Erythroblast (primary cell): ENCODE results near the gene SCAP.

Source experiments
- DNase-seq, 2 experiments: peaks; one replicate each; lab custom pipeline; 2025; lab: John Stamatoyannopoulos, UW
- GATA1 ChIP-seq: IDR thresholded peaks from 2 replicates; pipeline ENCODE4 v1.6.1; 2011; ENCODE audit warnings: low read depth, mild to moderate bottlenecking, control low read depth, low read length, moderate library complexity
- POLR2A ChIP-seq: IDR thresholded peaks from 2 replicates; pipeline ENCODE4 v1.6.1; 2011; ENCODE audit warnings: mild to moderate bottlenecking, low read length

Gene SCAP

GRCh38 chr3:47394881-47395280 is 80.9 kb downstream of the SCAP start:
- DNase-seq = no peak
- TF ChIP-seq POLR2A = no peak

DNA sequence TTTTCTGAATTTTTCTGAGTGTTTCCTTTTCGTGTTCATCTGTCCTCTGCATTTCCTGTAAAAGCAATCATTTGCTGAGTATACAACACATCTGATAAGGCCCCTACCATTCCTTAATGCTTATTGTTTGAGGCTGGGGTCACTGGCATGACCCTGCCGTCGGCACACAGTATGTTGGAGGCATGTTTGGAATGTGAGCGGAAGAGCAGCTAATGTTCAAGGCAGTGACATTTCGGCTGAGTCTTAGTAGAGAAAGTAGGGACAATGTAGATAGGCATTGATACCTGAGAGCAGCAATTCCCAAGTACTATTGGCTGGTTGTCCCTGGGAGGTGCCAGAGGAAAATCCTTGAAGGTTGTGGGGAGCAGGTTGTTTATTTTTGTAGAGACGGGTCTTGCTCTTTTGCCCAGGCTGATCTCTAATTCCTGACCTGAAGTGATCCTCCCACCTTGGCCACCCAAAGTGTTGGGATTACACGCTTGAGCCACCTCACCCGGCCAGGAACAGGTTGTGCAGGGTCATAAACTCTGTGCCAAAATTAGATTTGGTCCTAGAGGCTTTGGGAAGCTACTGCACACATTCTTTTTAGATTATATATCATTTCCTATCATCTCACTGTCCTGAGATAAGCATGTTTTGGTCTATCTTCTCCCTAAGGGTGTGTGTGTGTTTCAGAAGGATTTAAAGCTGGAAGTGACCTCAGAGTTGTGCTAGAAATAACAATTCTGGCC is 81.4 kb downstream of the SCAP start:
- TF ChIP-seq GATA1 (no peak), POLR2A (no peak)
- DNase-seq = peak in 1 of 2 experiments; percentile 52

- DNase-seq = no peak
- TF ChIP-seq POLR2A (no peak), GATA1 (no peak)
Observed at GRCh38 chr3:47392933-47393332, 82.8 kb downstream of the SCAP start.

GRCh38 chr3:47385796-47386195 is 89.9 kb downstream of the SCAP start:
- no peak for TF ChIP-seq GATA1
- TF ChIP-seq POLR2A = no peak
- no peak for DNase-seq

GRCh38 chr3:47385007-47385406 is 90.7 kb downstream of the SCAP start:
- no peak for DNase-seq
- TF ChIP-seq POLR2A (no peak), GATA1 (no peak)

DNA sequence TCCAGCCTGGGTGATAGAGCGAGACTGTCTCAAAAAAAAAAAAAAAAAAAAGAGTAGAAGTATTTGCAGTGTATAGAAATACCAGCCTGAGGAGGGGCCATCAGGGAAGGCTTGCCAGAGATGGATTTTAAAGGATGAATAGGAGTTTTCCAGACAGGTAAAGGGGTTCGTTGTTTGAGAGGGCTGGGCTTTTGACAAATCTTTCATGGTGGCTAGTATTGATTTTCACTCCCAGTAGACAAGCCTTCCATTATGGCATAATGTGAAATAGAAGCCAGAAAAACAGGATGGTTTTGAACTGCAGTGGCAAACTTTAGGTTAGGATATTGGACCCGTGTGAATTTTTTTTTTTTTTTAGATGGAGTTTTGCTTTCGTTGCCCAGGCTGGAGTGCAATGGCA is 91.3 kb downstream of the SCAP start:
- TF ChIP-seq GATA1 (no peak), POLR2A (no peak)
- DNase-seq = no peak

DNA sequence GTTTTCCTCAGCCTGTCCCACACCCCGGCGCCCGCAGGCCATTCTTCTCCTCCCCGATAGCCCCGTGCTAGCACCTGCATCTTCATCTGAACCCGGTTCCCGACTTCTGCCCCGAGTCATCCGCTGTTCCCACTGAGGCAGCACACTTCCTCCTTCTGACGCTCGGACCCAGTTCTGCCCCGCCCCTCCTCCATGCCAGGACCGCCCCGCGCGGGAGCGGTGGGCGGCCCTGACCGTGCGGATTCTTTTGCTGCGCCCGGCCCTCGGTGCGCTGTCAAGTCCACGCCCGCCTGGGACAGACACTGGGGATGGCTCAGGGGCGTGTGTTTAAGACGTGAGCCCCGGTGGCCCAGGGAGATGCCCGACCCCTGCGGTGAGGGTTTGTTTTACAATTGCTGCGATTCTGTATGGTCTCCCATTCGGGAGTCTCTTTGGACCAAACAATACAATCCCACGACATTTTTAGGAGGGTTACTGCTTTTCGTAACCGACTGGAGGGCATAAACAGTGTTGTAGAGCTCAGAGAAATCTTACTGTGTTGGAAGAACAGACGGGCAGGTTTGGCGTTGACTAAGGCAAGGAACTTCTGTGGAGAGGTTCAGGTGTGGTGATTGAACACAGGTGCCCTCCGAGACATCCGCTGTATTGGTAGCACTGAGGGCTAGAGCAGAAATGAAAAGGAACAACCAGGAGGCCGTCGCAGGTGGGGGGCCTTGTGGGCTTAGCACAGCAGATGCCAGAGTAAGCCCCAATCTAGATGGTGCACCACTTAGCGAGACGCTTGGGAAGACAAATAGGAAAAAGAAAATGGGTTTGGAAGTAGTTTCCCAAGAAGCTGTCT is 94.2 kb downstream of the SCAP start:
- DNase-seq = peak; percentile 91

DNA sequence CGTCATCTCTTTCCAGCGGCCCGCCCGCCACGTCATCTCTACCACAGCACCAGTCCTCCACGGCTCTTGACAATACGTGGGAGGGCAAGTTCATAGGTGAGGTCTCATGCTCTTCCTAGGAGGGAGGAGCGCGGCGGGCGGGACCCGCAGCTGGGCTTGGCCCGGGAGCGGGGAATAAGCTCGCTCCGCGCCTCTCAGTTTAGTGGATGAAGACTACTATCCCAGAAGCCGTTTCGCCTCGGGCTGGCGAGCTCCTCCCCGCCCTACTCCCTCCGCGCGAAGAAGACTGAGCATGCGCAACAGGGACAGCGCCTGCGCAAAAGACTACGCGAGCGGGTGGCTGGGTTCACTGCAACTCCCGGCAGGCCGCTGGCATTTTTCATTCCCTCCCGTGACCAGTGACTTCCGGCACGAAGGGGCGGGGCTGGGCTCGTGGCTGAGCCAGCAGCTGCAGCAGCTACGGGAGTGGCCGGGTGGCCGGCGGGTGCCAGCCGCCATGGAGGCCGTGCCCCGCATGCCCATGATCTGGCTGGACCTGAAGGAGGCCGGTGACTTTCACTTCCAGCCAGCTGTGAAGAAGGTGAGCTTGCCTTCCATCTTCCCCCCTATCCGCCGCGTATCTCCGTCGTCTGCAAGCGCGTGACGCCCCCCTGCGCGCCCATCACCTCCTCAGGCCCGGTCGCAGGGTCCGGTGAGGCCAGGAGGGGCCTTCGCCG is 95.0 kb downstream of the SCAP start, which contains the start of gene PTPN23:
Gene PTPN23 (plus strand): TSS at position 421 of the 716 bp plus-strand sequence. CDS start 76 bp downstream, at position 497.
- TF ChIP-seq GATA1 (no peak), POLR2A (peak; percentile 96)
- DNase-seq = peak; percentile 99

More for the DNA sequence above, 94.2 kb downstream of the SCAP start:
- TF ChIP-seq GATA1 (no peak), POLR2A (no peak)

- DNase-seq = no peak
- TF ChIP-seq POLR2A (no peak), GATA1 (no peak)
Observed at GRCh38 chr3:47380026-47380600, 95.6 kb downstream of the SCAP start.

DNA sequence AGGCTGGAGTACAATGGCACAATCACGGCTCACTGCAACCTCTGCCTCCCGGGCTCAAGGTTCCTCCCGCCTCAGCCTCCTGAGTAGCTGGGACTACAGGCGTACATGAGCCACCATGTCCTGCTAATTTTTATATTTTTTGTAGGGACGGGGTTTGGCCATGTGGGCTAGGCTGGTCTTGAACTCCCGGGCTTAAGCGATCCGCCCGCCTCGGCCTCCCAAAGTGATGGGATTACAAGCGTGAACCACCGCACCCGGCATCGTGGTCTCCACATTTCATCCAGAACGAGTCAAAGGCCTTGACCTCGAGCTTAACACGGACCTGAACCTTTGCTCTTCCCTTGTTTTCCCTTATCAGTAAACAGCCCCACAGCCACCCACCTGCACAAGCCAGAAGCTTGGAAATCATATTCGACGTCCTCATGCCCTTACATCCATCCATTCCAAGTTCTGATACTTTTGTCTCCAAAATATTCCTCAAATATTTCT is 96.3 kb downstream of the SCAP start:
- DNase-seq = no peak
- TF ChIP-seq POLR2A (no peak), GATA1 (no peak)

DNA sequence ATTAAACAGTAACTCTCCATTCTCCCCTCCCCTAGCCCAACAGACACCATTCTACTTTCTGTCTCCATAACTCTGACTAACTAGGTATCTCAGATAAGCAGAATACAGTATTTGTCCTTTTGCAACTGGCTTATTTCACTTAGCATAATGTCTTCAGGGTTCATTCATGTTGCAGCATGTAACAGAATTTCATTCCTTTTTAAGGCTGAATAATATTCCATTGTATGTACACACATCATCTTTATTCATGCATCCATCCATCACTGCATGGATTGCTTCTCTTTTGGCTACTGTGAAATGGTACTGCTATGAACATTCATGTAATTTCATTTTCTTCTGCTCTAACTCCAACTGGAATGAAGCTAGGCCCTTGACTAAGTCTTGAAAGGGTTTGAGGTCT is 96.9 kb downstream of the SCAP start:
- TF ChIP-seq POLR2A = no peak
- no peak for TF ChIP-seq GATA1

DNA sequence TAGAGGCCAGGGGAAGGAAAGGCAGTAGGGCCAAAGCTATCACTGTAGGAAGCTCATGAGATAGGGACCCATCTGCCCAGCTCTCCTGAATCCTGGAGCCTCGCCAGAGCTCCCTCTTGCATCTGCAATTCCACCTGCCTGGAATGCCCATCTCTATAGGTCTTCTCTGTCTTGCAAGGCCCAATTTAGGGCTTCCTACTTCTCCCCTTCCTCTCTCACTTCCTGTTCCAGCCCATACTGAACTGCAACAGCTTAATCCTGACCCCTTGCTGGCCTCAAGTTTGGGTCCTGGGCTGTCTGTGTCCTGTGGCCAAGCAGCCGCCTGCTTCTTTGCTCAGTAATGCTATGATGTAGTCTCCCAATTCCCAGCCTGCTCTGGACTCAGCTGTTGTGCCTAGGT is 98.6 kb downstream of the SCAP start:
- no peak for TF ChIP-seq GATA1
- no peak for TF ChIP-seq POLR2A
- DNase-seq = no peak

More for the DNA sequence above, 96.9 kb downstream of the SCAP start:
- DNase-seq = no peak

DNA sequence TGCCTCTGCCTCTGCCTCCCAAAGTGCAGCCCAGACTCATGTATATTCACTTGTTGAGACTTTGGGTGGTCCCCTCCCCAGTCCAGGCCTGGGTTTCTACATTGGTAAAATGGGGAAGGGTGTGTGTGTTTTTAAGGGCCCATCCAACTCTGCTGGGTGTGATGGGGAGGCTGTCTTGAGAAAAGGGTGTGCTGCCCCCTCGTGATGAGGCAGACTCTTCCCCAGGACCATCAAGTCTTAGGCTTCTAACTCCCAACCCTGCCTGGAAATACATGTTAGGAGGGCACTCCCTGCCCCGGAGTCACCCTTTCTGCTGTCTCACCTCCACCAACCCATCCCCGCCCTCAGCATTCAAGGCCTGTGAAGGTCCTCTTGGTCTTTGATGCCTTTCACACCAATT is 99.3 kb downstream of the SCAP start:
- no peak for TF ChIP-seq GATA1
- no peak for TF ChIP-seq POLR2A
- DNase-seq = no peak

- no peak for TF ChIP-seq POLR2A
- no peak for TF ChIP-seq GATA1
- no peak for DNase-seq
Observed at GRCh38 chr3:47374587-47374986, 101.2 kb downstream of the SCAP start.
